ENCODE measurements around the gene ZFP2. TPM values are rescaled to one million over a fixed set of nuclear protein-coding genes. Genes with fewer than 3 reads are reported as not detected.

The ZFP2 gene
- total RNA-seq, 2 donors from 2014 or later: 0.58 to 0.86 TPM

GRCh38 chr5:178883815-178884430 lies 11.8 kb upstream of the ZFP2 start:
- DNase-seq (no peak), ATAC-seq (replicated peaks in 1 of 2) (no peak)
- Mint-ChIP-seq H3K4me1 (ENCODE audit: low read depth) (no peaks in the 10 kb centered on the region), H3K36me3 (ENCODE audit: insufficient read depth in 2 of 2) (peaks cover 44 to 81% of the 10 kb centered on the region in 2 donors), H3K27me3 (ENCODE audit: low read depth) (no peaks in the 10 kb centered on the region), H3K27ac (no peak overlapping the region), H3K4me3 (no peak overlapping the region), H3K9me3 (peaks cover 28 to 31% of the 10 kb centered on the region in 2 donors)

- DNase-seq: no peak
- no peak for ATAC-seq (replicated peaks in 1 of 2)
- Mint-ChIP-seq H3K27ac (no peak overlapping the region), H3K9me3 (peaks cover 8 to 22% of the 10 kb centered on the region in 2 donors), H3K27me3 (ENCODE audit: low read depth) (no peaks in the 10 kb centered on the region), H3K36me3 (ENCODE audit: insufficient read depth in 2 of 2) (peaks cover 7 to 22% of the 10 kb centered on the region in 2 donors), H3K4me1 (ENCODE audit: low read depth) (peaks cover 3% of the 10 kb centered on the region), H3K4me3 (no peak overlapping the region)
Observed at GRCh38 chr5:178899289-178899688, 3.6 kb downstream of the ZFP2 start.

DNA sequence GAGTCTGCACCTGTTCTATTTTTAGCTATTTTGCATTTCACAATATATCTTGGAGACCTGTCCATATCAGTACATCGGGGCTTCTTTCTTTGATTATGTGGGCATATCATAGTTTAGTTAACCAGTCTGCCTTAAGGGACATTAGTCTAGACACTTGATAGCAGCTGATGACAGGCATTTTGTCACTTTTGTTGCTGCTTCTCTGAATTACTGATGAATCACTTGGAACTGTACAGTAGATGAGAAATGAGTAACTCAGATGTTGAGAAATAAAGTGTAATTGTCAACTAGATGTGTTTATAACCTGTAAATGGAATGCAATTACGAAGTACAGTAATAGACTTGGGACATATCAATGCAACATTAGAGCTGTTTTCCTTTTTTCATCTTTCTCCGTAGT lies 7.1 kb downstream of the ZFP2 start:
- no peak overlapping the region for H3K4me3 Mint-ChIP-seq
- H3K36me3 Mint-ChIP-seq (ENCODE audit: insufficient read depth in 2 of 2): peaks cover 6 to 18% of the 10 kb centered on the region in 2 donors
- DNase-seq: no peak
- no peak for ATAC-seq (replicated peaks in 1 of 2)
- H3K4me1 Mint-ChIP-seq (ENCODE audit: low read depth): no peaks in the 10 kb centered on the region
- no peak overlapping the region for H3K27ac Mint-ChIP-seq
- H3K9me3 Mint-ChIP-seq: peaks cover 8 to 21% of the 10 kb centered on the region in 2 donors
- H3K27me3 Mint-ChIP-seq (ENCODE audit: low read depth): no peaks in the 10 kb centered on the region

- no peak for ATAC-seq (replicated peaks in 1 of 2)
- H3K27ac Mint-ChIP-seq: no peak overlapping the region
- H3K4me1 Mint-ChIP-seq (ENCODE audit: low read depth): no peaks in the 10 kb centered on the region
- no peaks in the 10 kb centered on the region for H3K27me3 Mint-ChIP-seq (ENCODE audit: low read depth)
- peaks cover 34 to 65% of the 10 kb centered on the region in 2 donors for H3K9me3 Mint-ChIP-seq
- H3K4me3 Mint-ChIP-seq: no peak overlapping the region
- H3K36me3 Mint-ChIP-seq (ENCODE audit: insufficient read depth in 2 of 2): peaks cover 51 to 64% of the 10 kb centered on the region in 2 donors
- no peak for DNase-seq
Observed at GRCh38 chr5:178931846-178932760, 36.4 kb downstream of the ZFP2 start.

- Mint-ChIP-seq H3K4me3 (peak within 1 kb of the TSS in 1 of 2 donors; percentile 26), H3K4me1 (ENCODE audit: low read depth) (no peaks in the 10 kb centered on the region), H3K9me3 (peaks cover 31 to 42% of the 10 kb centered on the region in 2 donors), H3K27ac (no peak within 1 kb of the TSS), H3K36me3 (ENCODE audit: insufficient read depth in 2 of 2) (peaks cover 35 to 50% of the 10 kb centered on the region in 2 donors), H3K27me3 (ENCODE audit: low read depth) (peaks cover 28% of the 10 kb centered on the region)
- DNase-seq (no peak), ATAC-seq (replicated peaks in 1 of 2) (no peak)
Observed at GRCh38 chr5:178940569-178941360, 45.1 kb downstream of the ZFP2 start, which contains the start of gene ZNF454. Gene ZNF454 (plus strand): TSS chr5:178941198. CDS start chr5:178942792, 1,594 bp downstream.

- peaks cover 28% of the 10 kb centered on the region for H3K27me3 Mint-ChIP-seq (ENCODE audit: low read depth)
Observed at GRCh38 chr5:178941361-178941760, 45.6 kb downstream of the ZFP2 start.

DNA sequence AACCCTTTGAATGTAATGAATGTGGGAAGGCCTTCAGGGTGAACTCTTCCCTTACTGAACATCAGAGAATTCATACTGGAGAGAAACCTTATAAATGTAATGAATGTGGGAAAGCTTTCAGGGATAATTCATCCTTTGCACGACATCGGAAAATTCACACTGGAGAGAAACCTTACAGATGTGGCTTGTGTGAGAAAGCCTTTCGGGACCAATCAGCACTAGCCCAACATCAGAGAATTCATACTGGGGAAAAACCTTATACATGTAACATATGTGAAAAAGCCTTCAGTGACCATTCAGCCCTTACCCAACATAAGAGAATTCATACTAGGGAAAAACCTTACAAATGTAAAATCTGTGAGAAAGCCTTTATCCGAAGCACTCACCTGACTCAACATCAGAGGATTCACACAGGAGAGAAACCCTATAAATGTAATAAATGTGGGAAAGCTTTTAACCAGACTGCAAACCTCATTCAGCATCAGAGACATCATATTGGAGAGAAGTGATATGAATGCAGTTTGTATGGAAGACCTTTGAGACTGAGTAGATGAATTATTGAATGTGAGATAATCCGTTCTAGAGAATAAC lies 69.8 kb downstream of the ZFP2 start:
- DNase-seq (no peak), ATAC-seq (replicated peaks in 1 of 2) (no peak)
- Mint-ChIP-seq H3K36me3 (ENCODE audit: insufficient read depth in 2 of 2) (peaks cover 32 to 43% of the 10 kb centered on the region in 2 donors), H3K4me1 (ENCODE audit: low read depth) (no peaks in the 10 kb centered on the region), H3K4me3 (no peak overlapping the region), H3K27ac (no peak overlapping the region), H3K9me3 (peaks cover 18 to 43% of the 10 kb centered on the region in 2 donors), H3K27me3 (ENCODE audit: low read depth) (no peaks in the 10 kb centered on the region)

More at GRCh38 chr5:178941361-178941760, 45.6 kb downstream of the ZFP2 start:
- Mint-ChIP-seq H3K9me3 (peaks cover 30 to 42% of the 10 kb centered on the region in 2 donors), H3K27ac (no peak overlapping the region), H3K4me3 (no peak overlapping the region), H3K36me3 (ENCODE audit: insufficient read depth in 2 of 2) (peaks cover 34 to 46% of the 10 kb centered on the region in 2 donors), H3K4me1 (ENCODE audit: low read depth) (no peaks in the 10 kb centered on the region)
- ATAC-seq (replicated peaks in 1 of 2) (no peak), DNase-seq (no peak)

- Mint-ChIP-seq H3K9me3 (peaks cover 12 to 15% of the 10 kb centered on the region in 2 donors), H3K4me3 (no peak overlapping the region), H3K27ac (no peak overlapping the region), H3K27me3 (ENCODE audit: low read depth) (no peaks in the 10 kb centered on the region), H3K4me1 (ENCODE audit: low read depth) (no peaks in the 10 kb centered on the region), H3K36me3 (ENCODE audit: insufficient read depth in 2 of 2) (peaks cover 3 to 13% of the 10 kb centered on the region in 2 donors)
- ATAC-seq (replicated peaks in 1 of 2): no peak
- DNase-seq: no peak
Observed at GRCh38 chr5:178981381-178981780, 85.7 kb downstream of the ZFP2 start.

Other genes starting within 250 kb of the ZFP2 start
- gene ZNF354A, start 165.3 kb upstream of the ZFP2 start, total RNA-seq: 10 to 100 TPM; 12.2 to 16.0 TPM
- gene ZNF354B, start 36.0 kb upstream of the ZFP2 start, total RNA-seq: 10 to 100 TPM; 12.9 to 13.0 TPM
- gene ZNF454, start 45.3 kb downstream of the ZFP2 start, total RNA-seq: under 1 TPM in 1 of 2 donors, not detected in 1; 0.21 TPM
- gene GRM6, start 99.4 kb downstream of the ZFP2 start, total RNA-seq: not detected
- gene ZNF879, start 127.9 kb downstream of the ZFP2 start, total RNA-seq: 1 to 10 TPM; 2.6 to 2.8 TPM
- gene ZNF354C, start 164.5 kb downstream of the ZFP2 start, total RNA-seq: 10 to 100 TPM in 1 of 2 donors, 1 to 10 TPM in 1; 8.3 to 12.5 TPM